NT2/D1 (cell line): ENCODE results near the gene KCNIP1.

Experiments used
- DNase-seq: peaks from one replicate; pipeline ENCODE4 v3.0.0-alpha.2; 2011; ENCODE audit warnings: low read depth, low spot score
- H3K27me3 ChIP-seq: 2 replicates; pipeline ENCODE4 v1.6.0; 2011; ENCODE audit warnings: mild to moderate bottlenecking; ENCODE audit not compliant: insufficient read length, insufficient read depth
- H3K36me3 ChIP-seq: 2 replicates; pipeline ENCODE4 v1.6.1; 2011; ENCODE audit warnings: mild to moderate bottlenecking, low read length, mixed read lengths; ENCODE audit not compliant: insufficient read depth, insufficient read length
- H3K4me1 ChIP-seq: 2 replicates; pipeline ENCODE4 v1.5.1; 2011; ENCODE audit not compliant: insufficient read depth, insufficient read length
- H3K4me3 ChIP-seq: 2 replicates; pipeline ENCODE4 v1.5.1; 2011; ENCODE audit warnings: low read depth; ENCODE audit not compliant: insufficient read length
- H3K9ac ChIP-seq: 2 replicates; pipeline ENCODE4 v1.6.0; 2011; ENCODE audit warnings: low read depth; ENCODE audit not compliant: insufficient read length
- H3K9me3 ChIP-seq: 2 replicates; pipeline ENCODE4 v1.5.1; 2011; ENCODE audit warnings: mild to moderate bottlenecking, low read length; ENCODE audit not compliant: insufficient read depth
- SUZ12 ChIP-seq: IDR thresholded peaks from 2 replicates; pipeline ENCODE4 v1.6.1; 2011; ENCODE audit not compliant: insufficient read length, insufficient read depth; ENCODE audit errors: extremely low read depth
- YY1 ChIP-seq: IDR thresholded peaks from 2 replicates; pipeline ENCODE4 v1.6.1; 2011; ENCODE audit not compliant: insufficient read length, insufficient read depth
- ZNF274 ChIP-seq: IDR thresholded peaks from 2 replicates; pipeline ENCODE4 v1.6.1; 2011; ENCODE audit warnings: mild to moderate bottlenecking, low read depth, low read length

The KCNIP1 gene

GRCh38 chr5:170528976-170529375, 25.2 kb downstream of the KCNIP1 start:
- no peak for TF ChIP-seq ZNF274
- no peak for TF ChIP-seq SUZ12
- no peak for TF ChIP-seq YY1
- no peaks in the 10 kb centered on the region for H3K36me3 ChIP-seq
- H3K9ac ChIP-seq = no peak overlapping the region
- no peak for DNase-seq
- no peaks in the 10 kb centered on the region for H3K27me3 ChIP-seq
- peaks cover 12% of the 10 kb centered on the region for H3K4me1 ChIP-seq
- no peaks in the 10 kb centered on the region for H3K9me3 ChIP-seq
- H3K4me3 ChIP-seq = no peak overlapping the region

GRCh38 chr5:170532935-170533334, 29.1 kb downstream of the KCNIP1 start:
- DNase-seq = peak; percentile 23
- Histone ChIP-seq H3K9me3 (no peaks in the 10 kb centered on the region), H3K4me3 (no peak overlapping the region), H3K27me3 (no peaks in the 10 kb centered on the region), H3K4me1 (peaks cover 20% of the 10 kb centered on the region), H3K36me3 (no peaks in the 10 kb centered on the region), H3K9ac (peak overlapping the region; percentile 51)
- TF ChIP-seq YY1 (no peak), ZNF274 (no peak), SUZ12 (no peak)

GRCh38 chr5:170533383-170533782, 29.6 kb downstream of the KCNIP1 start:
- H3K4me1 ChIP-seq = peaks cover 20% of the 10 kb centered on the region
- no peak for DNase-seq
- H3K9me3 ChIP-seq = no peaks in the 10 kb centered on the region
- H3K9ac ChIP-seq = peak overlapping the region; percentile 51
- TF ChIP-seq YY1 (no peak), SUZ12 (no peak), ZNF274 (no peak)
- no peaks in the 10 kb centered on the region for H3K27me3 ChIP-seq
- no peak overlapping the region for H3K4me3 ChIP-seq
- no peaks in the 10 kb centered on the region for H3K36me3 ChIP-seq

GRCh38 chr5:170534177-170534576, 30.4 kb downstream of the KCNIP1 start:
- Histone ChIP-seq H3K36me3 (no peaks in the 10 kb centered on the region), H3K27me3 (no peaks in the 10 kb centered on the region), H3K9ac (no peak overlapping the region), H3K9me3 (no peaks in the 10 kb centered on the region), H3K4me3 (no peak overlapping the region), H3K4me1 (peaks cover 20% of the 10 kb centered on the region)
- no peak for TF ChIP-seq ZNF274
- TF ChIP-seq YY1 = no peak
- no peak for TF ChIP-seq SUZ12
- no peak for DNase-seq

GRCh38 chr5:170534941-170535340, 31.1 kb downstream of the KCNIP1 start:
- H3K9me3 ChIP-seq = no peaks in the 10 kb centered on the region
- no peaks in the 10 kb centered on the region for H3K36me3 ChIP-seq
- no peak overlapping the region for H3K4me3 ChIP-seq
- H3K9ac ChIP-seq = no peak overlapping the region
- peaks cover 20% of the 10 kb centered on the region for H3K4me1 ChIP-seq
- DNase-seq = no peak
- TF ChIP-seq ZNF274 (no peak), YY1 (no peak), SUZ12 (no peak)
- no peaks in the 10 kb centered on the region for H3K27me3 ChIP-seq

GRCh38 chr5:170536525-170536924, 32.7 kb downstream of the KCNIP1 start:
- no peaks in the 10 kb centered on the region for H3K36me3 ChIP-seq
- TF ChIP-seq YY1 (no peak), ZNF274 (no peak), SUZ12 (no peak)
- H3K4me3 ChIP-seq = no peak overlapping the region
- H3K9me3 ChIP-seq = no peaks in the 10 kb centered on the region
- H3K4me1 ChIP-seq = peaks cover 20% of the 10 kb centered on the region
- H3K27me3 ChIP-seq = no peaks in the 10 kb centered on the region
- no peak for DNase-seq
- no peak overlapping the region for H3K9ac ChIP-seq

GRCh38 chr5:170537451-170538095, 33.8 kb downstream of the KCNIP1 start:
- peaks cover 14% of the 10 kb centered on the region for H3K4me1 ChIP-seq
- H3K9ac ChIP-seq = no peak overlapping the region
- H3K36me3 ChIP-seq = no peaks in the 10 kb centered on the region
- H3K9me3 ChIP-seq = no peaks in the 10 kb centered on the region
- H3K27me3 ChIP-seq = no peaks in the 10 kb centered on the region
- TF ChIP-seq ZNF274 (no peak), SUZ12 (no peak), YY1 (no peak)
- H3K4me3 ChIP-seq = no peak overlapping the region
- no peak for DNase-seq

GRCh38 chr5:170538096-170538465, 34.3 kb downstream of the KCNIP1 start:
- DNase-seq = no peak
- peaks cover 12% of the 10 kb centered on the region for H3K4me1 ChIP-seq
- TF ChIP-seq ZNF274 = no peak
- no peak for TF ChIP-seq YY1
- TF ChIP-seq SUZ12 = no peak
- H3K9ac ChIP-seq = no peak overlapping the region
- H3K27me3 ChIP-seq = no peaks in the 10 kb centered on the region
- H3K9me3 ChIP-seq = no peaks in the 10 kb centered on the region
- no peak overlapping the region for H3K4me3 ChIP-seq
- no peaks in the 10 kb centered on the region for H3K36me3 ChIP-seq
